IMR-90 (cell line): ENCODE results near the gene MBLAC2. TPM values are rescaled to one million over a fixed set of nuclear protein-coding genes. Genes with fewer than 3 reads are reported as not detected.

Experiments
- ATAC-seq: fragments of 200-7000 bp; cut with Tn5 transposase; 2 replicates; pipeline ENCODE4 v1.9.1; 2020; ENCODE audit warnings: low read depth, mild to moderate bottlenecking, moderate library complexity
- BruUV-seq: library from RNA; stranded (reverse); fragments of 400-500 nt; replicated peaks from 2 replicates; lab custom pipeline; 2021; lab: Mats Ljungman, UMichigan
- CTCF ChIA-PET: fragments of 300-600 bp; formaldehyde crosslinking; extraction: SDS; loops from one replicate; lab custom pipeline; 2021; ENCODE audit warnings: antibody characterized with exemption; lab: Yijun Ruan, JAX
- POLR2A ChIA-PET: fragments of 300-600 bp; sonication (Branson Sonifier 250); formaldehyde crosslinking; loops from one replicate; lab custom pipeline; 2022; ENCODE audit warnings: antibody characterized with exemption; ENCODE audit not compliant: unreplicated experiment; lab: Charles Lee
- DNase-seq: peaks from one replicate; pipeline ENCODE4 v3.0.0; 2013
- H2AFZ ChIP-seq: replicated peaks from 2 replicates; pipeline ENCODE3; 2013; ENCODE audit warnings: low read length, mild to moderate bottlenecking; ENCODE audit not compliant: poor library complexity
- H2AK5ac ChIP-seq: 2 replicates; pipeline ENCODE4 v1.6.1; 2013; ENCODE audit warnings: low read depth, low read length, inconsistent platforms
- H2AK9ac ChIP-seq: replicated peaks from 2 replicates; pipeline ENCODE3; 2013; ENCODE audit warnings: mild to moderate bottlenecking, low read depth, low read length, moderate library complexity; ENCODE audit not compliant: poor library complexity
- H2BK120ac ChIP-seq: 2 replicates; pipeline ENCODE4 v1.6.1; 2013; ENCODE audit warnings: low read depth, low read length, inconsistent platforms
- H2BK15ac ChIP-seq: 3 replicates; pipeline ENCODE4 v1.6.1; 2013; ENCODE audit warnings: low read depth, low read length, inconsistent platforms
- H2BK20ac ChIP-seq: 2 replicates; pipeline ENCODE4 v1.6.1; 2013; ENCODE audit warnings: low read depth, mild to moderate bottlenecking, inconsistent platforms, low read length, moderate library complexity
- H2BK5ac ChIP-seq: 2 replicates; pipeline ENCODE4 v1.6.1; 2013; ENCODE audit warnings: mild to moderate bottlenecking, low read depth, low read length, inconsistent platforms; ENCODE audit not compliant: poor library complexity, severe bottlenecking
- H3K14ac ChIP-seq: replicated peaks from 2 replicates; pipeline ENCODE4 v1.6.1; 2013; ENCODE audit warnings: low read depth, low read length, inconsistent platforms
- H3K18ac ChIP-seq: 2 replicates; pipeline ENCODE4 v1.6.1; 2013; ENCODE audit warnings: low read depth, low read length, control low read depth
- H3K23ac ChIP-seq: 2 replicates; pipeline ENCODE4 v1.6.1; 2013; ENCODE audit warnings: low read depth, low read length, inconsistent platforms
- H3K27ac ChIP-seq: 2 replicates; pipeline ENCODE4 v1.5.1; 2013; ENCODE audit warnings: mild to moderate bottlenecking, control low read depth, low read length; ENCODE audit not compliant: insufficient read depth
- H3K27me3 ChIP-seq: 2 replicates; pipeline ENCODE4 v1.6.1; 2013; ENCODE audit warnings: low read length; ENCODE audit not compliant: control insufficient read depth, insufficient read depth
- H3K36me3 ChIP-seq: 2 replicates; pipeline ENCODE4 v1.6.1; 2013; ENCODE audit warnings: low read length, mixed read lengths; ENCODE audit not compliant: control insufficient read depth, insufficient read depth
- H3K4ac ChIP-seq: 2 replicates; pipeline ENCODE4 v1.6.1; 2013; ENCODE audit warnings: low read depth, low read length, inconsistent platforms
- H3K4me1 ChIP-seq: 2 replicates; pipeline ENCODE4 v1.6.1; 2013; ENCODE audit warnings: low read length, mixed read lengths; ENCODE audit not compliant: control insufficient read depth, insufficient read depth
- H3K4me2 ChIP-seq: 2 replicates; pipeline ENCODE4 v1.6.1; 2013; ENCODE audit warnings: low read depth, mild to moderate bottlenecking, control low read depth, low read length, moderate library complexity
- H3K4me3 ChIP-seq: 2 replicates; pipeline ENCODE4 v1.5.1; 2013; ENCODE audit warnings: low read depth, mild to moderate bottlenecking, control low read depth, low read length, moderate library complexity; ENCODE audit not compliant: insufficient read depth
- H3K56ac ChIP-seq: 2 replicates; pipeline ENCODE4 v1.6.1; 2013; ENCODE audit warnings: low read length, inconsistent platforms; ENCODE audit not compliant: insufficient read depth; ENCODE audit errors: extremely low read depth
- H3K79me1 ChIP-seq, 2 experiments: 2 replicates each; pipeline ENCODE4 v1.6.1; 2013; ENCODE audit warnings: low read length in 2 of 2, inconsistent platforms in 1 of 2, low read depth in 1 of 2
- H3K9ac ChIP-seq: 2 replicates; pipeline ENCODE4 v1.6.1; 2013; ENCODE audit warnings: low read depth, low read length, control low read depth
- H3K9me1 ChIP-seq: 2 replicates; pipeline ENCODE4 v1.6.1; 2013; ENCODE audit warnings: low read length, inconsistent platforms; ENCODE audit not compliant: insufficient read depth
- H3K9me3 ChIP-seq: 2 replicates; pipeline ENCODE4 v1.6.1; 2013; ENCODE audit warnings: low read length; ENCODE audit not compliant: control insufficient read depth, insufficient read depth
- H4K20me1 ChIP-seq: 2 replicates; pipeline ENCODE4 v1.6.1; 2013; ENCODE audit warnings: low read length, inconsistent platforms; ENCODE audit not compliant: insufficient read depth
- H4K5ac ChIP-seq: 2 replicates; pipeline ENCODE4 v1.6.1; 2013; ENCODE audit warnings: mild to moderate bottlenecking, low read depth, low read length, control low read depth
- H4K8ac ChIP-seq, 2 experiments: 2 replicates each; pipeline ENCODE4 v1.6.1; 2013; ENCODE audit warnings: low read depth in 2 of 2, low read length in 2 of 2, control low read depth in 1 of 2, inconsistent platforms in 1 of 2
- H4K91ac ChIP-seq: 2 replicates; pipeline ENCODE4 v1.6.1; 2013; ENCODE audit warnings: low read depth, low read length, inconsistent platforms; ENCODE audit not compliant: insufficient read depth
- MAFK ChIP-seq: IDR thresholded peaks from 2 replicates; pipeline ENCODE4 v1.6.1; 2012; ENCODE audit warnings: low read depth, low read length, improper control_type of control experiment
- MXI1 ChIP-seq: IDR thresholded peaks from 2 replicates; pipeline ENCODE4 v1.6.1; 2012; ENCODE audit warnings: low read depth, mild to moderate bottlenecking, low read length, moderate library complexity, borderline replicate concordance
- WGBS, 2 experiments: methylation state at CpG; one replicate each; pipeline versions ENCODE4 v1.1.5 to v1.1.7; 2013; ENCODE audit warnings: missing lambda C conversion rate in 2 of 2; ENCODE audit not compliant: insufficient read length in 1 of 2; ENCODE audit errors: extremely low coverage in 2 of 2; 5-methylcytosine and 5-hydroxymethylcytosine counted together
- dilution Hi-C: fragments of 300-500 bp; cut with HindIII; formaldehyde crosslinking; loops from one replicate; pipeline ENCODE4 v1.14.3; 2018; ENCODE audit warnings: low sequenced_read_pairs; ENCODE audit not compliant: unreplicated experiment
- in situ Hi-C: fragments of 300-500 bp; cut with MboI; formaldehyde crosslinking; loops from 3 replicates; pipeline ENCODE4 v1.14.3; 2019; ENCODE audit warnings: low sequenced_read_pairs, inconsistent platforms, mixed read lengths
- intact Hi-C: fragments of 100-400 bp; cut with micrococcal nuclease; formaldehyde crosslinking; loops from 2 replicates; pipeline ENCODE4 v1.10.0; 2022
- polyA plus RNA-seq, 3 experiments: library from polyadenylated mRNA; depleted of rRNA; stranded (reverse); fragments of >200 nt; gene quantifications; 2 replicates each; pipeline ENCODE4 v1.2.3, GENCODE V29; 2012; ENCODE audit warnings: low replicate concordance in 1 of 3
- total RNA-seq: library from RNA; depleted of rRNA; stranded (reverse); fragments of >200 nt; gene quantifications from 2 replicates; pipeline ENCODE4 v1.2.3, GENCODE V29; 2012

The MBLAC2 gene
- total and polyA plus RNA-seq, 2 of the 4 experiments (the other 2 are of a cell fraction), result 3.0 to 3.2 TPM

DNA sequence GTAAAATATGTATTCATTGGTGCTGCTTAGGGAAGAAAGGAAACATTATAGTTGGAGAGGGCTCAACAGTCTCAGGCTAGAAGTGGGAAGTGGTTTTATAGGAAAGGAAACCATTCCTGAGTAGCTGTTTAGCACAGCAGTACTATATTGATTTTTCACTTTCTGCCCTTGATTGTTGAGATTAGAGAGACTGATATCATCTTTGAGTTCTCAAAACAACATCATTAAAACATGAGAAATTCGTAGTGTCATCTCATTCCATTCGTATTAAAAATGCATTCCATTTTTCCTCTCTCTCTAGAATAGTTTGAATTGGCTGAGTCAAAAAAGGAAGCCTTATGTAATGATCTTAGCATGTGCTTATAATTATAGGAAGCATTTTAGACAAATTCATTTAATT is 14.2 kb upstream of the MBLAC2 start:
- Histone ChIP-seq H3K23ac (no peak overlapping the region), H3K4ac (no peak overlapping the region), H3K9me3 (no peaks in the 10 kb centered on the region), H3K4me3 (no peak overlapping the region), H4K91ac (no peak overlapping the region), H3K27ac (no peak overlapping the region), H3K4me1 (peaks cover 2% of the 10 kb centered on the region; the same call in 1 of the 2 replicates), H3K79me1 (peaks cover 0 to 2% of the 10 kb centered on the region in 2 experiments; a peak in 1 of 4 replicates), H3K36me3 (no peaks in the 10 kb centered on the region), H2BK120ac (no peak overlapping the region), H2BK5ac (peak overlapping the region; percentile 35), H4K8ac (no peak overlapping the region), H2BK15ac (no peak overlapping the region), H3K9ac (no peak overlapping the region), H2AFZ (no peak overlapping the region), H2AK5ac (no peak overlapping the region), H3K9me1 (no peaks in the 10 kb centered on the region; the same call in 1 of the 2 replicates), H2AK9ac (no peak overlapping the region), H4K20me1 (no peaks in the 10 kb centered on the region), H4K5ac (no peak overlapping the region; the same call in 1 of the 2 replicates), H3K4me2 (peak overlapping the region; percentile 75; the same call in 1 of the 2 replicates), H3K18ac (no peak overlapping the region; the same call in 1 of the 2 replicates), H3K27me3 (no peaks in the 10 kb centered on the region), H3K14ac (no peak overlapping the region), H2BK20ac (no peak overlapping the region), H3K56ac (no peak overlapping the region)
- dilution Hi-C loops (no loop called here), intact Hi-C loops (no loop called here), in situ Hi-C loops (no loop called here)
- ChIA-PET CTCF (no interaction called here), POLR2A (interaction anchor here (0.6 kb wide), 1 partner anchor 1664 kb away, joined by 15 read pairs; no protein-coding TSS in a partner anchor)
- no CpG with 5 or more reads among the region's 2 CpGs for WGBS, 2 experiments
- ATAC-seq, result peak; percentile 66
- DNase-seq, result peak; percentile 65
- TF ChIP-seq MAFK (peak; percentile 2; the same call in 1 of the 2 replicates), MXI1 (no peak)
- BruUV-seq, result no TSS peak
